A549 (cell line): ENCODE measurements around the gene PPP2R5E. TPM values are rescaled to one million over a fixed set of nuclear protein-coding genes. Genes with fewer than 3 reads are reported as not detected.

Source experiments
- ATAC-seq, 2 experiments: fragments of 200-7000 bp in 1 of 2; fragments of >200 bp in 1 of 2; cut with Nextera tagmentation in 1 of 2; cut with Tn5 transposase in 1 of 2; 3 replicates each; pipeline versions ENCODE4 v1.8.0 to v1.9.1; 2018 to 2020; ENCODE audit warnings: mild to moderate bottlenecking in 1 of 2, moderate library complexity in 1 of 2
- CTCF ChIA-PET: fragments of 300-600 bp; sonication (Branson Sonifier 250); formaldehyde crosslinking; extraction: SDS; loops from one replicate; lab custom pipeline; 2021; ENCODE audit warnings: antibody characterized with exemption, inconsistent platforms; lab: Yijun Ruan, JAX
- POLR2A ChIA-PET: fragments of 350-600 bp; formaldehyde crosslinking; extraction: SDS; loops from one replicate; lab custom pipeline; 2021; ENCODE audit warnings: antibody characterized with exemption, inconsistent platforms; lab: Yijun Ruan, JAX
- DNase-seq, 2 experiments: peaks; one replicate each; pipeline versions ENCODE4 v3.0.0 to v3.0.0-alpha.2; 2011 to 2016; ENCODE audit warnings: low read depth in 1 of 2, low spot score in 1 of 2
- FAIRE-seq: peaks from 2 replicates; lab custom pipeline; 2011; peaks lifted over from hg19 to GRCh38; lab: Jason Lieb, UNC
- H3K27ac ChIP-seq, 2 experiments: fragments of >200 bp; sonication (Bioruptor Twin); formaldehyde crosslinking; 3 replicates each; pipeline ENCODE4 v1.5.1; 2016 to 2017
- H3K4me1 ChIP-seq: fragments of >200 bp; sonication (Bioruptor Twin); formaldehyde crosslinking; 3 replicates; pipeline ENCODE4 v1.6.1; 2016
- H3K4me2 ChIP-seq: fragments of >200 bp; sonication (Bioruptor Twin); formaldehyde crosslinking; 3 replicates; pipeline ENCODE4 v1.6.1; 2016
- H3K4me3 ChIP-seq: fragments of >200 bp; sonication (Bioruptor Twin); formaldehyde crosslinking; 3 replicates; pipeline ENCODE4 v1.5.1; 2016
- H3K9me3 ChIP-seq: fragments of >200 bp; sonication (Bioruptor Twin); formaldehyde crosslinking; 3 replicates; pipeline ENCODE4 v1.6.1; 2016
- CBX2 ChIP-seq: fragments of 200-600 bp; sonication (generic); IDR thresholded peaks from 2 replicates; pipeline ENCODE4 v1.6.1; 2016; ENCODE audit warnings: low read depth, mild to moderate bottlenecking, borderline replicate concordance
- CHD2 ChIP-seq: fragments of 150-350 bp; IDR thresholded peaks from 2 replicates; pipeline ENCODE4 v1.6.1; 2014; ENCODE audit warnings: low read length; ENCODE audit not compliant: partially characterized antibody
- FOSL2 ChIP-seq, 2 experiments: fragments of 450-650 bp in 1 of 2; fragments of >200 bp in 1 of 2; sonication (Bioruptor Twin) in 1 of 2; formaldehyde crosslinking; IDR thresholded peaks; 2 replicates each; pipeline versions ENCODE4 v1.5.0 to v1.6.1; 2016 to 2020; ENCODE audit warnings: mild to moderate bottlenecking in 1 of 2, moderate library complexity in 1 of 2
- GATA3 ChIP-seq: IDR thresholded peaks from 2 replicates; pipeline ENCODE4 v1.6.1; 2012; ENCODE audit warnings: borderline replicate concordance
- HDAC2 ChIP-seq: fragments of 200-600 bp; sonication (generic); IDR thresholded peaks from 2 replicates; pipeline ENCODE4 v1.6.1; 2016
- MAFK ChIP-seq: fragments of 450-650 bp; IDR thresholded peaks from 2 replicates; pipeline ENCODE4 v1.6.1; 2014; ENCODE audit not compliant: partially characterized antibody
- NFE2L2 ChIP-seq: fragments of 150-350 bp; conservative IDR thresholded peaks from 2 replicates; pipeline ENCODE4 v1.6.1; 2014; ENCODE audit warnings: low read length
- SREBF2 ChIP-seq: fragments of 450-650 bp; IDR thresholded peaks from 2 replicates; pipeline ENCODE4 v1.6.1; 2014; ENCODE audit warnings: mild to moderate bottlenecking, moderate library complexity
- ZNF302 ChIP-seq: fragments of 250-450 bp; sonication (Bioruptor Pico); IDR thresholded peaks from 2 replicates; pipeline ENCODE4 v1.9.0; 2021; ENCODE audit warnings: inconsistent platforms, mild to moderate bottlenecking, moderate library complexity
- WGBS: methylation state at CpG from one replicate; pipeline ENCODE4 v1.1.6; 2017; ENCODE audit errors: missing lambda C conversion rate; 5-methylcytosine and 5-hydroxymethylcytosine counted together
- polyA plus RNA-seq, 4 experiments: library from polyadenylated mRNA; depleted of rRNA in 3 of 4; stranded (reverse); fragments of >200 nt; fragmentation: RNase III in 1 of 4; extraction: RNeasy Plus Mini Kit Qiagen cat#74134 plus additional on column Dnase treatment in 1 of 4; gene quantifications; 2 replicates in 3 of 4; 3 replicates in 1 of 4; pipeline ENCODE4 v1.2.3, GENCODE V29; 2011 to 2017
- TF ChIP-seq, protein P1 (sequence below): fragments of >200 bp; sonication (Bioruptor Twin); formaldehyde crosslinking; IDR thresholded peaks from 3 replicates; pipeline ENCODE4 v1.5.1; 2016
- TF ChIP-seq, protein P2 (sequence below): fragments of 250-450 bp; sonication (Bioruptor Pico); IDR thresholded peaks from 2 replicates; pipeline ENCODE4 v1.5.0; 2020; ENCODE audit warnings: low read depth, mild to moderate bottlenecking, moderate library complexity
- TF ChIP-seq, protein P3 (sequence below): fragments of 250-450 bp; sonication (Bioruptor Pico); IDR thresholded peaks from 2 replicates; pipeline ENCODE4 v1.5.0; 2021; ENCODE audit warnings: mild to moderate bottlenecking, moderate library complexity, borderline replicate concordance
- TF ChIP-seq, protein P4 (sequence below): IDR thresholded peaks from 2 replicates; pipeline ENCODE4 v1.6.1; 2012; ENCODE audit warnings: low read depth, borderline replicate concordance
- TF ChIP-seq, protein P5 (sequence below): fragments of 200-600 bp; sonication (generic); IDR thresholded peaks from 2 replicates; pipeline ENCODE4 v1.6.1; 2016; ENCODE audit warnings: antibody characterized with exemption, mild to moderate bottlenecking, moderate library complexity

The PPP2R5E gene
- polyA plus RNA-seq, 2 of the 4 experiments (the other 2 are of a cell fraction): 21.4 to 23.2 TPM

DNA sequence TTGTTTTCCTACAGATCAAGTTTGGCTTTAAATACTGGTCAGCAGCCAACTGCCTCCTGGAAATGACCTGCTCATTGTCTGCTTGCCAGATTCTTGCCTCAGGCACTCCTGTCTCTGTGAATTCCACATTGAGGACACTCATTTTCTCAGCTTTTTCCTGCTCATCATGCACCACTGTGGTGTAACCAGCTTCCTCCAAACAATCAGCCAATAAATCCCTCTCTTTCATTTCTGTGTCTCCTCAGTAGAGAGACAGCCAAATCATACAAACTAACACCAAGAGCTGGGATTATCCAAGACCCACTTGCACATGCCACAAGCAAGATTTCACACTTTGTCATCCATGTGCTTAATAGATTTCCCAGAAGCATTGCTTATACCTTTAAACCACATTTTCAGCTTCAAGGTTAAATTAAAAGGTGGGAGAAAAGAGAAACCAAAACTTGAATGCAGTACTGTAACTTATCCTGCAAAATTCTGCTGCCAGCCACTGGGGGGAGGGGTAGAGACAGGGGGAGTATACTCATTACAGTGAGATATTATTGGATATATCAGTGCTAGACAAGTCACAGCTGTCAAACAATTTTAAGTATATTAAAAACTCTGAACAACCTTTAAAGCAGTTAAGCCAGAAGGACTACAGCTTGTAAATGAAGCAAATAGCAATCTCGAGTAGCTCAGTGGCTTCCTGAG lies 105.0 kb downstream of the PPP2R5E start:
- Histone ChIP-seq H3K4me3 (0 out of 3 replicates have a peak overlapping the region, but pooled peaks have one; percentile 13), H3K4me1 (peaks cover 56% of the 10 kb centered on the region), H3K27ac (peak overlapping the region; percentile 35 to 72), H3K4me2 (peak overlapping the region; percentile 74), H3K9me3 (no peaks in the 10 kb centered on the region)
- 47% methylated on average over 1 of the region's 1 CpG for WGBS
- TF ChIP-seq GATA3 (0 out of 2 replicates have a peak, but pooled peaks have one; percentile 9), FOSL2 (IDR thresholded peaks at IDR 0.05) (no peak), FOSL2 (CRISPR knock-in tag; IDR thresholded peaks at IDR 0.05) (peak; percentile 11; the same call in 1 of the 2 replicates), ZNF302 (CRISPR knock-in tag) (no peak), SREBF2 (no peak)
- TF ChIP-seq, protein P1, sequence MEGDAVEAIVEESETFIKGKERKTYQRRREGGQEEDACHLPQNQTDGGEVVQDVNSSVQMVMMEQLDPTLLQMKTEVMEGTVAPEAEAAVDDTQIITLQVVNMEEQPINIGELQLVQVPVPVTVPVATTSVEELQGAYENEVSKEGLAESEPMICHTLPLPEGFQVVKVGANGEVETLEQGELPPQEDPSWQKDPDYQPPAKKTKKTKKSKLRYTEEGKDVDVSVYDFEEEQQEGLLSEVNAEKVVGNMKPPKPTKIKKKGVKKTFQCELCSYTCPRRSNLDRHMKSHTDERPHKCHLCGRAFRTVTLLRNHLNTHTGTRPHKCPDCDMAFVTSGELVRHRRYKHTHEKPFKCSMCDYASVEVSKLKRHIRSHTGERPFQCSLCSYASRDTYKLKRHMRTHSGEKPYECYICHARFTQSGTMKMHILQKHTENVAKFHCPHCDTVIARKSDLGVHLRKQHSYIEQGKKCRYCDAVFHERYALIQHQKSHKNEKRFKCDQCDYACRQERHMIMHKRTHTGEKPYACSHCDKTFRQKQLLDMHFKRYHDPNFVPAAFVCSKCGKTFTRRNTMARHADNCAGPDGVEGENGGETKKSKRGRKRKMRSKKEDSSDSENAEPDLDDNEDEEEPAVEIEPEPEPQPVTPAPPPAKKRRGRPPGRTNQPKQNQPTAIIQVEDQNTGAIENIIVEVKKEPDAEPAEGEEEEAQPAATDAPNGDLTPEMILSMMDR: 0 out of 3 replicates have a peak, but pooled peaks have one; percentile 12
- FAIRE-seq: no peak
- peak; percentile 26 to 81 for DNase-seq
- CTCF ChIA-PET: interaction anchor here (0.6 to 2.6 kb wide), 3 partner anchors 50 to 108 kb away, joined by 3 to 8 read pairs (median 4); no protein-coding TSS in a partner anchor
- peak; percentile 75 to 84 for ATAC-seq
- POLR2A ChIA-PET: interaction anchor here (1.4 kb wide), 1 partner anchor 105 kb away, joined by 4 read pairs; the partner anchor contains the start of gene PPP2R5E

DNA sequence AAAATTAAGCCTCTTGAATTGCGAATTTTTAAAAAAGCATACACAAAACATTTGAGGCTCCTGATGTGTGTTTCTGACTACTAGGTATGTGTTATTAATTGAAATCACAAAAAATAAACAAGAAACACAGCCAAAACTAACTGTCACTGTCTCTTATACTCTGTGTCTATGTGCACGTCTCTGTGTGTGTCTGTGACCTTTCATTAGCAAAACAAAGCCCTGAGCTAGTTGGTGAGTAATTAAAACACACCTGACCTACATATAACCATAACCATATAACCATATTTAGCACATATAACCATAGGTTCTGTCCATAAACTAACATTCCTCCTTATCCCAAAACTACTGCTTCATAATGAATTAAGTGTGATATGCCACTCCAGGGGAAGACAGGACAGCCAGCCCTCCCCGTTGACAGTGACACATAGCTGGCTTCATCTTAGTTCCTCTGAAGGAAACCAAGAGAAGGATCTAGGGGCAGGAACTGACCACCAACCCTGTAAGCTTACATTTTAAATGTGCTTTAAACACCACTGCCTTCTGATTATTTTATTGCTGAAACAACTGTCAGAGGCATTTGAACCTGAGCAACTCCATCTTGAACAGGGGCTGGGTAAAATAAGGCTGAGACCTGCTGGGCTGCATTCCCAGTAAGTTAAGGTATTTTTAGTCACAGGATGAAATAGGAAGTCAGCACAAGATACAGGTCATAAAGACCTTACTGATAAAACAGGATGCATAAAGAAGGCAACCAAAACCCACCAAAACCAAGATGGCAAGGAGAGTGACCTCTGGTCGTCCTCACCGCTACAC lies 106.7 kb downstream of the PPP2R5E start:
- WGBS: 87% methylated on average over 5 of the region's 5 CpGs
- FAIRE-seq: no peak
- Histone ChIP-seq H3K27ac (0 out of 6 replicates have a peak overlapping the region, but pooled peaks of 1 of the 2 experiments have one; percentile 1), H3K4me3 (no peak overlapping the region), H3K4me2 (peak overlapping the region; percentile 74)
- CTCF ChIA-PET: no interaction called here
- no peak for TF ChIP-seq CHD2
- TF ChIP-seq, protein P2, sequence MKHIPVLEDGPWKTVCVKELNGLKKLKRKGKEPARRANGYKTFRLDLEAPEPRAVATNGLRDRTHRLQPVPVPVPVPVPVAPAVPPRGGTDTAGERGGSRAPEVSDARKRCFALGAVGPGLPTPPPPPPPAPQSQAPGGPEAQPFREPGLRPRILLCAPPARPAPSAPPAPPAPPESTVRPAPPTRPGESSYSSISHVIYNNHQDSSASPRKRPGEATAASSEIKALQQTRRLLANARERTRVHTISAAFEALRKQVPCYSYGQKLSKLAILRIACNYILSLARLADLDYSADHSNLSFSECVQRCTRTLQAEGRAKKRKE (CRISPR knock-in tag): no peak
- TF ChIP-seq CBX2: no peak
- TF ChIP-seq NFE2L2: no peak
- no peak for TF ChIP-seq MAFK
- TF ChIP-seq, protein P3, sequence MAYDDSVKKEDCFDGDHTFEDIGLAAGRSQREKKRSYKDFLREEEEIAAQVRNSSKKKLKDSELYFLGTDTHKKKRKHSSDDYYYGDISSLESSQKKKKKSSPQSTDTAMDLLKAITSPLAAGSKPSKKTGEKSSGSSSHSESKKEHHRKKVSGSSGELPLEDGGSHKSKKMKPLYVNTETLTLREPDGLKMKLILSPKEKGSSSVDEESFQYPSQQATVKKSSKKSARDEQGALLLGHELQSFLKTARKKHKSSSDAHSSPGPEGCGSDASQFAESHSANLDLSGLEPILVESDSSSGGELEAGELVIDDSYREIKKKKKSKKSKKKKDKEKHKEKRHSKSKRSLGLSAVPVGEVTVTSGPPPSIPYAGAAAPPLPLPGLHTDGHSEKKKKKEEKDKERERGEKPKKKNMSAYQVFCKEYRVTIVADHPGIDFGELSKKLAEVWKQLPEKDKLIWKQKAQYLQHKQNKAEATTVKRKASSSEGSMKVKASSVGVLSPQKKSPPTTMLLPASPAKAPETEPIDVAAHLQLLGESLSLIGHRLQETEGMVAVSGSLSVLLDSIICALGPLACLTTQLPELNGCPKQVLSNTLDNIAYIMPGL (CRISPR knock-in tag): no peak
- TF ChIP-seq, protein P4, sequence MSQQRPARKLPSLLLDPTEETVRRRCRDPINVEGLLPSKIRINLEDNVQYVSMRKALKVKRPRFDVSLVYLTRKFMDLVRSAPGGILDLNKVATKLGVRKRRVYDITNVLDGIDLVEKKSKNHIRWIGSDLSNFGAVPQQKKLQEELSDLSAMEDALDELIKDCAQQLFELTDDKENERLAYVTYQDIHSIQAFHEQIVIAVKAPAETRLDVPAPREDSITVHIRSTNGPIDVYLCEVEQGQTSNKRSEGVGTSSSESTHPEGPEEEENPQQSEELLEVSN: no peak
- TF ChIP-seq, protein P5, sequence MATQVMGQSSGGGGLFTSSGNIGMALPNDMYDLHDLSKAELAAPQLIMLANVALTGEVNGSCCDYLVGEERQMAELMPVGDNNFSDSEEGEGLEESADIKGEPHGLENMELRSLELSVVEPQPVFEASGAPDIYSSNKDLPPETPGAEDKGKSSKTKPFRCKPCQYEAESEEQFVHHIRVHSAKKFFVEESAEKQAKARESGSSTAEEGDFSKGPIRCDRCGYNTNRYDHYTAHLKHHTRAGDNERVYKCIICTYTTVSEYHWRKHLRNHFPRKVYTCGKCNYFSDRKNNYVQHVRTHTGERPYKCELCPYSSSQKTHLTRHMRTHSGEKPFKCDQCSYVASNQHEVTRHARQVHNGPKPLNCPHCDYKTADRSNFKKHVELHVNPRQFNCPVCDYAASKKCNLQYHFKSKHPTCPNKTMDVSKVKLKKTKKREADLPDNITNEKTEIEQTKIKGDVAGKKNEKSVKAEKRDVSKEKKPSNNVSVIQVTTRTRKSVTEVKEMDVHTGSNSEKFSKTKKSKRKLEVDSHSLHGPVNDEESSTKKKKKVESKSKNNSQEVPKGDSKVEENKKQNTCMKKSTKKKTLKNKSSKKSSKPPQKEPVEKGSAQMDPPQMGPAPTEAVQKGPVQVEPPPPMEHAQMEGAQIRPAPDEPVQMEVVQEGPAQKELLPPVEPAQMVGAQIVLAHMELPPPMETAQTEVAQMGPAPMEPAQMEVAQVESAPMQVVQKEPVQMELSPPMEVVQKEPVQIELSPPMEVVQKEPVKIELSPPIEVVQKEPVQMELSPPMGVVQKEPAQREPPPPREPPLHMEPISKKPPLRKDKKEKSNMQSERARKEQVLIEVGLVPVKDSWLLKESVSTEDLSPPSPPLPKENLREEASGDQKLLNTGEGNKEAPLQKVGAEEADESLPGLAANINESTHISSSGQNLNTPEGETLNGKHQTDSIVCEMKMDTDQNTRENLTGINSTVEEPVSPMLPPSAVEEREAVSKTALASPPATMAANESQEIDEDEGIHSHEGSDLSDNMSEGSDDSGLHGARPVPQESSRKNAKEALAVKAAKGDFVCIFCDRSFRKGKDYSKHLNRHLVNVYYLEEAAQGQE: no peak
- TF ChIP-seq HDAC2: no peak
- TF ChIP-seq, all 56 proteins: peak for 0
- POLR2A ChIA-PET: no interaction called here
- Histone ChIP-seq H3K4me1 (peaks cover 73% of the 10 kb centered on the region), H3K9me3 (no peaks in the 10 kb centered on the region)
- DNase-seq (no peak), ATAC-seq (no peak)
